Left forelimb (tissue), 1 donor: ENCODE results near the gene MED10.

Experiments
- DNase-seq: peaks from one replicate; pipeline ENCODE4 v3.0.0-alpha.2; 2018; ENCODE audit warnings: low spot score

MED10 gene

DNA sequence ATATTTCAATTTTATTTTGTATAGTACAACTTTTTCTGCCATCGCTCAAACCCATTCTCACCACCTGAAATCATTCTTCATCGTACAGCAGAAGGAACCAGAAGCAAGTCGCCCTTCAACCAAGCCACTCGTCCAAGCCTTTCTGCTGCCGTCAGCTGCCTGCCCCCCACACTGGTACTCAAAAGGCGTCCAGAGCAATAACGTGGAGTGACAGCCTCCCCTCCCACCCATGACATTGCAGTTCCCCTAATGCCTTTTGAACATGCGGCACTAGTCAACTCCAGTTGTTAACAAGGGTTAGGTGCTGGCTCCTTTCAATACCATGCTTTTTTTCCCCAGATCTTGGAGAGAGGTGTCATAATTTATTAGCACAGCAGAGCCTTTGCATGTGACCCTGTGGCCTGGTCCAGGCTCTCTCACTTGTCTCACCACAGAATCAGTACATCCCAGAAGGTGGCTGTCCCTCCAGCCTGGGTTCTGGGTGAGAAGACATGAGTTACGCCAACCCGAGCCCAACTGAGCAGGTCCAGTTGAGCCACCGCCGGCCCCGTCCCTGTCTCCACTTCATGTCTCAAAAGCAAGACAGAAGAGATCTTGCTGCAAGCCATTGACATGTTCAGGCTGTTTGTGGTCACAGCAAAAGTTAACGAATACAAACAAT, 20.4 kb upstream of the MED10 start:
- no peak for DNase-seq

GRCh38 chr5:6397536-6398269, 19.4 kb upstream of the MED10 start:
- DNase-seq, result no peak

GRCh38 chr5:6396836-6397535, 18.6 kb upstream of the MED10 start:
- no peak for DNase-seq

DNA sequence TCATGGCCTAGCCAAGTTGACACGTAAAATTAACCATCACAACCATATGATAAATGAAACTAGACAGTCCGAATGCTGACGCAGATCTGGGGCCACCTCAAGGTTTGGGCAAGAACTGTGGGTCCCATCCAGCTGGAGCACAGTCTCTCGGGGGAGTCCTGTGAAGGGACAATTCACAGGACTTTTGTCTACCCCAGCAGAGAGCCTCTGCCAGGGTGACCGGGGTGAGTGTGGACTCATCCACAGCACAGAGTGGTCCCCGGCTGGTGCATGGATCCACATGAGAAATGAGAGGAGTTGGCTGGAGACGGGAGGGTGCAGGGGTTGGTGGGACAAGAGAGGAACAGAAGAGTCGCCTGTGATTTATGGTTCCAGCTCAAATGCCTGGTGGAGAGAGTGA, 17.7 kb upstream of the MED10 start:
- DNase-seq, result no peak

DNA sequence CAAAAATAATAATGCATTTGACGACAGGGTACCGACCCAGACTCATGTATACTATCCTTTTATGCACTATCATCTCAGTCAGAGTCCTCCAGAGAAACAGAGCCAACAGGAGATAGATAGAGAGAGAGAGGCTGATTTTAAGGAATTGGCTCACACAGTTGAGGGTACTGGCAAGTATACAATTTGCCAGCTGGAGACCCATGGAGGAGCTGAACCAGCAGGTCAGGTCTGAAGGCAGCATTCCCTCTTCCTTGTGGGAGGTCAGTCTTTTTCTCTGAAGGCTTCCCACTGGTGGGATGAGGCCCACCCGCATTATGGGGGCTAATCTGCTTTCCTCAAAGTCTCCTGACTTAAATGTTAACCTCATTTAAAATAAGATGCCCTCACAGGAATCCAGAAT, 17.3 kb upstream of the MED10 start:
- DNase-seq, result no peak

DNA sequence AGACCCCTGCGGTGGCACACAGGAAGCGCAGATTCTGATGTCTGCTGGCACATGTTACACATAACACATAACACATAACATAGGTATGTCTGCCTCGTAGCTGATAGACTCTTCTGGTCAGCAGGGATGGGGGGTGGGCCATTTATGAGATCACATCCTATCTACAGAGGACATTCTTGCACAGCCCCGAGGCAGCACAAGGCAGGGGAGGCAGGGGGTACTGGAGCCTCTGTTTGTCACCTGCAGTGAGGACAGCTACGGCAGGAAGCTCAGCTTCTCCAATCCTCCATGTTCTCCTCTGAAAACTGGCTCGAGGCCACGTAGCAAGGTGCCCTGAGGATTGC, 16.7 kb upstream of the MED10 start:
- DNase-seq, result no peak

DNA sequence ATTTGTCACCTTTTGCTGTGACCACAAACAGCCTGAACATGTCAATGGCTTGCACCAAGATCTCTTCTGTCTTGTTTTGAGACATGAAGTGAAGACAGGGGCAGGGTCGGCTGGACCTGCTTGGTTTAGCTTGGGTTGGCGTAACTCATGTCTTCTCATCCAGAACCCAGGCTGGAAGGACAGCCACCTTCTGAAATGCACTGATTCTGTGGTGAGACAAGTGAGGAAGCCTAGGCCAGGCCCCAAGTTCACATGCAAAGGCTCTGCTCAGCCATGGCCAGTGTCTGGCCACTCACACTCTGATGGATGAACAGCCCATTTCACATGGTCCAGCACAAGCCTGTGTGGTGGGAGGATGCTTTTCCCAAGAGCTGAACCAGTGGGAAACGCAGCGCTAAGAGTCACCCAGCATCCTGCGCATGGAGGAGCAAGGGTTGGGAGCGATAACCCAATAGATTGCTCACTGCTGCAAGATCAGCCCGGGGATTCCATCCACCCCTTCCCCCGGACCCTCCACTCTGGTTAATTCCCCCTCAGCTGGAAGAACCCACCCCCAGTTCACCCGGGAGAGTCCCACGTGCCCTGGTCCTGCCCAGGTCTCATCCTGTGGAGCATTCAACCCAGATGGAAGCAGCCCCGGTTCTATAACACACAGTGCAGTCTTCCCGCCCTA, 16.2 kb upstream of the MED10 start:
- DNase-seq, result no peak

GRCh38 chr5:6393596-6394194, 15.3 kb upstream of the MED10 start:
- no peak for DNase-seq

- DNase-seq, result no peak
These were observed 14.2 kb upstream of the MED10 start for GRCh38 chr5:6392561-6392960.

DNA sequence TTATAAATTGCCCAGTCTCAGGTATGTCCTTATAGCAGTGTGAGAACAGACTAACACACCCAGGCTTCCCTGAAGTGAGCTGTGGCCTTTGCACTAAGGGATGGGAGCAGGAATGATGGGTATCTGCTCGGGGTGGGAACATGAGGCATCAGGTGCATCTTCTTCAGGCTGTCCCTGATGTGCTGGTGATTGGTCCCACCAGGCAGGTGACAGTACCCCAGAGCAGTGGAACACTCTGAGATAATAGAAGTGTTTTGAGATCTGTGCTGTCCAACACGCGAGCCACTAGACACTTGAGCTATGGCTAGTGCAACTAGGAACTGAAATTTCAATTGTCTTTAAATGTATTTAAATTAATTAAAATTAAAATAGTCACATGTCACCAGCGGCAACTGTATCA, 12.8 kb upstream of the MED10 start:
- no peak for DNase-seq

DNA sequence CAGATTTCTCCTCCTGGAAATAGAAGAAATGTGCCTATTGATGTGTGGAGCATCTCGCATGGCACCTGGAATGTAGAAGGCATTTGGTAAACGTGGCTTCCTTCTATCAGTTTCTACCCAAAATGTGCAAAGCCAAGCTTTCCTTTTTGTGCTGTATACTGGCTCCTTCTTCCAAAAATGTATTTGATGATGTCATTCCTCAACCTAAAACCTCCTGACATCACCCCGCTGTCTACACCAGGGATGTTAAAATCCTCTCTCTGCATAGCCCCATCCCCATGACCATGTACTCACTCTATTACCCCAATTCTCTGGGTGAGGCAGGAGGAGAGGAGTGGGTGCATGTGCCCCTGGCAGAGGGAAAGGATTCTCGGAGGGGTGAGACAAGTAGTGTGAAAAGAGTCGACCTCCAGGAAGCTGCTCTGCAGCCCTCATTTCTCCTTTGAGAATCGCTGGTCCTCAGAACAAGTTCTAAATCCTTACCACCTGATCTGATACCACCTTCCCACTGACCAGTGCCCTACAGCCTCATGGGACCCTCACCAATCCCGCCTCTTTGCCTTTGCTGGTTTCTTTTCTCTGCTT, 11.7 kb upstream of the MED10 start:
- no peak for DNase-seq

DNA sequence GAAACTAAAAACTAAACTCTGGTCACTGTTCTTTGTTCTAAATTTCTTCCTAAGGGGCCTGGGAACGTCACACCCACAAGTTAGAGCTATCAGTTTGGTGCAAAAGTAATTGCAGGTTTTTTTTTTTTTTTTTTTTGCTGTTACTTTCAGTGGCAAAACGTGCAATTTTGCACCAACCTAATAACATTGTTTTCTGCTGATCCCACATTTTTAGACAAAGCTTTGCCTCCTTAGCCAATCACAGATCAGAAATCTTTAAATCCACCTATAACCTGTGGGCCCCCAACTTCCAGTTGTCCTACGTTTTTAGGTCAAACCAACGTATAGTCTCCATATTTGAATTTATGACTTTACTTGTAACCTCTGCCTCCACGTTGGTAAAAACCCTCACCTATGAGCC, 11.1 kb upstream of the MED10 start:
- no peak for DNase-seq

DNA sequence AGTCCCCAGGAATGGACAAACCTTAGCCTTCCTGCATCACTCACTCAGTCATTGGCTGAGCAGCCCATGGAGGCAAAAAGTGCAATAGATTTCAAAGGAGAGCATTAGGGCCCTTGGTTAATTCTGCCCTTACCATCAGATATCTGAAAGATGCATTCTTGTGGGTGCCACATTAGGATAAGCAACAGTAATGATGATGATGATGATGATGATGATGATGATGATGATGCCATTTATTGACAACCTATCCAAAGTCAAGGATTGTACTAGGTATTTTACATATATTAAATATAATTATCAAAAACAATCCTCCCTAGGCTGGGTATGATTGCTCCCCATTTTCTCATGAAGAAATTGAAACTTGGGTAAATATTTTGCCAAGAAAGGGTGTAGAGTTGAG, 9.6 kb upstream of the MED10 start:
- DNase-seq, result no peak

- DNase-seq, result no peak
These were observed 7.9 kb upstream of the MED10 start for GRCh38 chr5:6386271-6386670.

DNA sequence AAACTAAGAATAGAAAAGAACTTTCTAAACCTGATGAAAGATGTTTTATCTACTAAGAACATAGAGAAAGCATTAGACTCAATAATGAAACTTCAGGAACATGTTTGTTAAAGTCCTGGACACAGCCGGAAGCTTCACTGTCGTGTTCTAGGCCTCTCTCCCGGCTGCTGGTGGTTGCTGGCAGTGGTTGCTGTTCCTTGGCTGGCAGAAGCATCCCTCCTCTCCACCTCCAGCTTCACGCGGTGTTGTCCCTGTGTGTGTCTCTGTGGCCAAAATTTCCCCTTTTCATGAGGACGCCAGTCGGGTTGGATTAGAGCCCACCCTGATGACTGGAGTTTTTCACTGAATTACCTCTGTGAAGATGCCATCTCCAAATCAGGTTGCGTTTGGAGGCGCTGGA, 6.5 kb upstream of the MED10 start:
- no peak for DNase-seq

GRCh38 chr5:6383376-6383775, 5.0 kb upstream of the MED10 start:
- no peak for DNase-seq

- DNase-seq, result no peak
These were observed 899 bp upstream of the MED10 start for GRCh38 chr5:6379246-6379645.

DNA sequence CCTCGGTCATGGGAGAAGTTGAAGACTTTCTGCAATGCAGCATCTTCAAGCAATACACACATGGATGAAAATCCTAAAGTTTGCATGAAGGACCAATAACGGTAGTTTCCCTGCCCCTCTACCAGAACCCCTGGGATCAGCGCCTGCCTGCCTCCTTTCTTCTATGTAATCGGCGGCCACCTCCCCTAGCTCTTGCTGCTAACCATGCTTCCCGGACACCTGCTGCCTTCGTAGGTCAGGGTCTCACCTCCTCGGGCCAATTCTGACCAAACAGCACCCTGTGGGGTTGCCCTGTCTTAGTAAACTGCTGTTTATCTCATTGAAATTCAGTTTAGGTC, 388 bp upstream of the MED10 start:
- no peak for DNase-seq

DNA sequence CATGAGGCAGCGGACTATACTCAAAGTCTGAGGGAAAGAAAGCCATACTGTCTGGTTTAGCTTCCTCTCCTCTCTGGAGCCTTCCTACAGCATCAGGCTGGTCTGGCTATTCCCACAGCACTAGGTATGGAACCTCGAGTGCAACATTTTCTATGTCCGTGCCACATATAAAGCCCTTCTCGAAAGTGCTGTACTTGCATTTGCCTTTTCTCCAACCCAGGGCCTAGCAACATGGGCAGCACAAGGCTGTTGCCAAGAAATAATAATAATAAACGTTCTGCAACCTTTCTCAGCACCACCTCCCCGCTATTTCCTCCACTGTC, 804 bp downstream of the MED10 start:
- no peak for DNase-seq

- DNase-seq, result peak; percentile 46
These were observed 1.3 kb downstream of the MED10 start for GRCh38 chr5:6376974-6377520.

DNA sequence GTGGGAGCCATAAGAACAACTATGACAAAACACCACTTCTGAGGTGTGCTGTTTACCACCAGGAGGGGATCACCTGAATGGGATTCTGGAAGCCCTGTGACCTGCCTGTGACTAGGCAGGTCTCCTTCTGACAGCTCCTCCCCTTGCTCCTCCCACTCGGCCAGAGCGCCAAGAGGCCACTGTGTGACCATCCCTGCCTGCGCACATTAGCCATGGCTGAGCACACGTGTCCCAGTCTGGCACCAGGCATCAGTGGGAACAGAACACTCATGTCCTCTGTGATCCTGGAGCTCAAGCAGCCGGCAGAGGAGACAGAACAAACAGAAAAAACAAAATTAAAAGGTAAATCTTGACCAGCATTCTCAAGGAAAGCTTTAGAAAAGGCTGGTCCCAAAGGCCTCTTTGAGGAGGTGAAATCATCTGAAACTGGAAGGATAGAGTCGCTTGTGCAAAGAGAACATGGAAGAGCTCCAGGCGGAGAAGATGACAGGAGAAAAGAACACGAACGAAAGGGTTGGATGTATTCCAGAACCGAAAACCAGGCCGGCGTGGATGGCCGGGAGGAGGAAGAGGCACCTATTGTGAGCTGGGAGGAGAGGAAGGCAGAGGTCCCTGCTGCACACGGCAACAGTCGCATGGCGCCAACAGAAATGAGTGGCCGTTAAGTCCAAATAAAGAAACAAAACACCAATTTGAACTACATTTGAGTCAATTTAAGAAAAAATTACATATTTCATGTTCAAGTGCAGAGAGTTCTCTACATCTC, 5.1 kb downstream of the MED10 start:
- DNase-seq, result peak; percentile 8
